Uterus (tissue), 2 donors: ENCODE results near the gene ZNF335.

Experiments
- CTCF ChIP-seq, 4 experiments: fragments of 200-600 bp in 2 of 4; fragments of 450-650 bp in 2 of 4; sonication (generic) in 2 of 4; IDR thresholded peaks; one replicate each; pipeline ENCODE4 v1.5.1; 2016 to 2019; ENCODE audit warnings: antibody characterized with exemption in 4 of 4, mild to moderate bottlenecking in 2 of 4, moderate library complexity in 1 of 4
- POLR2A ChIP-seq, 2 donors: fragments of 450-650 bp; IDR thresholded peaks; one replicate each; pipeline ENCODE4 v1.6.1; 2016; ENCODE audit warnings: antibody characterized with exemption in 2 of 2, mild to moderate bottlenecking in 1 of 2, moderate library complexity in 1 of 2

- no peak for TF ChIP-seq POLR2A (IDR thresholded peaks at IDR 0.05)
- TF ChIP-seq CTCF (IDR thresholded peaks at IDR 0.05) = no peak
Measured at GRCh38 chr20:45907219-45907948, 64.6 kb downstream of the ZNF335 start.
